Loucy (cell line): ENCODE measurements around the gene SCN5A.

Experiments used
- EZH2phosphoT487 ChIP-seq: fragments of 200-600 bp; IDR thresholded peaks from 2 replicates; pipeline ENCODE4 v1.6.1; 2018; ENCODE audit warnings: antibody characterized with exemption, mild to moderate bottlenecking, moderate library complexity, borderline replicate concordance
- TF ChIP-seq, protein P1 (sequence below): fragments of 200-600 bp; sonication (generic); conservative IDR thresholded peaks from 2 replicates; pipeline ENCODE4 v1.5.1; 2014; ENCODE audit warnings: mild to moderate bottlenecking, antibody characterized with exemption, low read length

DNA sequence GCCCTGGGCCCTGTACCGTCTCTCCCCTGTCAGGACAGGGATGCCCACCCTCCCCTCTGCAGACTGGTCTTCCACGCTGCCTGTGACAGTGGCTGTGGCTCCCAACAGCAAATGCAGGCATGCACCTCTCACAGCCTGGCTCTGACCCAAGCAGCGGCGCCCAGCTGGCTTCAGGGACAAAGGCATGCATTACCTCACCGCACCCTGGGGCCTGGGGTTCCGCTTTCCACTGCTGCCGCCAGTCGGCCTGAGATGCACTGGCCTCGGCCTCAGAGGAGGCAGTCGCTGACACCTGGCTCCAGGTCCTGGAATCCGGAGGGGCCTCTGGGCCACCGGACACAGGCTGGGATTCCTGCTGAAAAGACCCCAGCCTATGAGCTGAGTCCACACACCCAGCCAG is 70.3 kb downstream of the SCN5A start:
- no peak for TF ChIP-seq EZH2phosphoT487
- TF ChIP-seq, protein P1, sequence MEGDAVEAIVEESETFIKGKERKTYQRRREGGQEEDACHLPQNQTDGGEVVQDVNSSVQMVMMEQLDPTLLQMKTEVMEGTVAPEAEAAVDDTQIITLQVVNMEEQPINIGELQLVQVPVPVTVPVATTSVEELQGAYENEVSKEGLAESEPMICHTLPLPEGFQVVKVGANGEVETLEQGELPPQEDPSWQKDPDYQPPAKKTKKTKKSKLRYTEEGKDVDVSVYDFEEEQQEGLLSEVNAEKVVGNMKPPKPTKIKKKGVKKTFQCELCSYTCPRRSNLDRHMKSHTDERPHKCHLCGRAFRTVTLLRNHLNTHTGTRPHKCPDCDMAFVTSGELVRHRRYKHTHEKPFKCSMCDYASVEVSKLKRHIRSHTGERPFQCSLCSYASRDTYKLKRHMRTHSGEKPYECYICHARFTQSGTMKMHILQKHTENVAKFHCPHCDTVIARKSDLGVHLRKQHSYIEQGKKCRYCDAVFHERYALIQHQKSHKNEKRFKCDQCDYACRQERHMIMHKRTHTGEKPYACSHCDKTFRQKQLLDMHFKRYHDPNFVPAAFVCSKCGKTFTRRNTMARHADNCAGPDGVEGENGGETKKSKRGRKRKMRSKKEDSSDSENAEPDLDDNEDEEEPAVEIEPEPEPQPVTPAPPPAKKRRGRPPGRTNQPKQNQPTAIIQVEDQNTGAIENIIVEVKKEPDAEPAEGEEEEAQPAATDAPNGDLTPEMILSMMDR: no peak
